Measurements from ENCODE around the gene IL13RA2. TPM values are rescaled to one million over a fixed set of nuclear protein-coding genes. Genes with fewer than 3 reads are reported as not detected.
A peak's percentile ranks its signal among the peaks of the same experiment; 100 is the strongest.

The IL13RA2 gene
- total RNA-seq, 1 donor from 2014 or later, result 4.9 TPM

DNA sequence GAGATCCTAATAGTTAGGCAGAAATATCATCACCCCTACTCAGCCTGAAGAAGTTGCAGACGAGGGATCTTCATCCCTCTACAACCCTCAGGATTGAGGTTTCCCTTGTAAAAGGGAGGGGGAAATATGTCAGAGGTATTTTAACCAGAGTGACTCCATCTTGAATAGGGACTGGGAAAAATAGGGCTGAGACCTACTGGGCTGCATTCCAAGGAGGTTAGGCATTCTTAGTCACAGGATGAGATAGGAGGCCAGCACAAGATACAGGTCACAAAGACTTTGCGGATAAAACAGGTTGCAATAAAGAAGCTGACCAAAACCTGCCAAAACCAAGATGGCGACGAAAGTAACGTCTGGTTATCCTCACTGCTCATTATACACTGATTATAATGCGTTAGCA lies 17.5 kb downstream of the IL13RA2 start:
- DNase-seq (ENCODE audit: low spot score in 2 of 2) (no peak), FAIRE-seq (no peak)

DNA sequence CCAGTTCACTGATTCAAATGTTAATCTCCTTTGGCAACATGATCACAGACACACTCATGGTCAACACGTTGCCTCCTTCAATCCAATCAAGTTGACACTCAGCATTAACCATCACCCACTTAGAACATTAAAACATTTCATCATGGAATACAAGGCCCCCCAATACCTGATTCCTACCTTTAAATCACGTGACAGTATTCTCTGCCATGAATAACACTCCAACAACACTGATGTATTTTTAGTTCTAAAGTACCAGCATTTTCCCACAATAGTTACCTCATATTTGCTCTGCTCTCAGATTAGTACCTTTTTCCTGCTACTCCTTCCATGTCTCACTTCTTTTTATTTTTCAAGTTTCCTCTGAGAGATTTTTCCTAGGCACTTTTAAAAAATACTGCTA lies 19.6 kb downstream of the IL13RA2 start:
- FAIRE-seq (no peak), DNase-seq (ENCODE audit: low spot score in 2 of 2) (no peak)

DNA sequence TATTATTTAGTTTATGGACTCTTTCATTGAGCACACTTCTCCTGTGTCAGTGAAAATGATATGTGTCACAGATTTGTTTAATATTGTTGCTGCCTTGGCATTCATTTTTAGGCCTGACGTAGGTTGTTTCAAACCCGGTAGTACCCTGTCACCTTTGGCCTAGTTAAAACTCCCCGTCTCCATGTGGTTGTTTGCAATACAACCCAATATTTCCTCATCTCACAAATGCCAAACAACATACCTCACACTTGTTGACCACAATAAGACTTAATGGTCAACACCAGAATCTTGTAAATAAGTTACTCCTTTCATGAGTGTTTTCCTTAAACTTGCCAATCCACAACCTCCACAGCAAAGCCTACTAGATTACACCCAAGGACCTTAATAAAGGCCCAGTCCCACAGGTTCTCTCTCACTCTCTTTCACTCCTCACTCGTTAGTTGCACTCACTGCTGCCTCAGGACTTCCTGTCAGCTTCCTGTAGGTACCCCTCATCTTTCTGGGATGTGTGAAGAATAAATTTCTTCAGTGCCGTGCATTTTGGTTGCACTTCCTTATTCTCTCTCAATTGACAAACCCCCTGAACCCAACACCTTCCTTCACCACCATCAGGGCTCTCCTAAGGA lies 31.3 kb downstream of the IL13RA2 start:
- no peak for FAIRE-seq
- DNase-seq (ENCODE audit: low spot score in 2 of 2), result no peak

DNA sequence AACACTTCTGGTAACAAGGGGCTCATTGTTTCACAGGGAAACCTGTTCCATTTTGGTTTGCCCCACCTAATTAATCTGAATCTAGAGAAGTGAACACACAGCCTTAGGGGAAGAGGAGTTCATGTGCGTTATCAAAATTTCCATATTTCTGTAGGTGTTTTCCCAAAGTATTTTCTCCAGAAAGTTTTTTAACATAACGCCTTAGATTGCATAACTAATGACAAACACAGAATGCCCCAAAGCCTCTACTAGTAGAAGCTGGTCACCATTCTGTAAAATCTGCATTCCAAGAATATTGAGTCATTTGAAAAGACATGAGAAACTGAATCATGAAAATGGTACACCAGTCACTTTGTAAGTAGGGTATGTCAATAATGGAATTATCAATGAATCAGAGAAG lies 41.1 kb downstream of the IL13RA2 start:
- DNase-seq (ENCODE audit: low spot score in 2 of 2), result no peak
- FAIRE-seq, result no peak

DNA sequence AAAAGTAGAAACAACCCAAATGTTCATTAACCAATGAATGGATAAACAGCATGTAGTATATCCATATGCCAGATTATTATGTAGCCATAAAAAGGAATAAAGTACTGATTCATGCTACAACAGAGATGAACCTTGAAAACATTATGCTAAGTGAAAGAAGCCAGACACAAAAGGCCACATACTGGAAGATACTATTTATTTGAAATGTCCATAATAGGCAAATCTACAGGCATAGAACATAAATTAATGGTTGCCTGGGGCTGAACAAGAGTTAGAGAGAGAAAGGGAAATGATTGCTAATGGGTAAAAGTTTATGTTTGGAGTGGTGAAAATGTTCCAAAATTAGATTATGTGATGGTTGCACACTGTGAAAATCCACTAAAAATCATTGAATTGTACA lies 44.4 kb downstream of the IL13RA2 start:
- FAIRE-seq, result no peak
- DNase-seq (ENCODE audit: low spot score in 2 of 2), result no peak

DNA sequence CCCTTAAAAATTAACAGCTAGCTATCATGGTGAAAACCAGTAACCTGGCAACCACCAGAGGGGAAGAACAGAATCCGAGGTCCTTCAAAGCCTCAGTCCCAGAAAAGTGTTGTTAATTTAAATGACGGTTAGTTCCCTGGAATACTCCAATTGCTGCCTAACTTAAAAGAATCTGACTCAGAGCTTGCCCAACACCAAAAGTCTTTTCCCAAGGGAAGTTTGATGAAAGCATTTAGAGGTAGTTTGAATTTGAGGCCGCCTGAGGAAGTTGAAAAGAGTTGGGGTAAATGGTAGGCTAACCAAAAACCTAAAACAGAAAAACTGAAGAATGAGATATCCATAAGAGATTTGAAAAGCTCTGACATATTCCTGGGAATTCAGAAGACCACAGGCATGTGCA lies 46.6 kb downstream of the IL13RA2 start:
- FAIRE-seq, result no peak
- DNase-seq (ENCODE audit: low spot score in 2 of 2), result no peak

DNA sequence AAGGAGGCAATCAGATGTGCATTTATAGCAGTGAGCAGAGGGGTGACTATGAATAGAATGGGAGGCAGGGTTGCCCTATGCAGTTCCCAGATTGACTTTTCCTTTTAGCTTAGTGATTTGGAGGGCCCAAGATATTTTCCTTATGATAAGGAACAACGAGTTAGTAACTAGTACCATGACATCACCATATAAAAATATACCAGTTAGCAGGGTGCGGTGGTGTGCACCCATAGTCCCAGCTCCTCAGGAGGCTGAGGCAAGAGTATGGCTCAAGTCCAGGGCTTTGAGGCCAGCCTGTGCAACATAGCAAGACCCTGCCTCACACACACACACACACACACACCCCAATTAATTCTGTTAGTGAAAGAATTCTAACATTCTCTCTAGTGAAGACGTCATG lies 53.0 kb downstream of the IL13RA2 start:
- no peak for FAIRE-seq
- no peak for DNase-seq (ENCODE audit: low spot score in 2 of 2)

DNA sequence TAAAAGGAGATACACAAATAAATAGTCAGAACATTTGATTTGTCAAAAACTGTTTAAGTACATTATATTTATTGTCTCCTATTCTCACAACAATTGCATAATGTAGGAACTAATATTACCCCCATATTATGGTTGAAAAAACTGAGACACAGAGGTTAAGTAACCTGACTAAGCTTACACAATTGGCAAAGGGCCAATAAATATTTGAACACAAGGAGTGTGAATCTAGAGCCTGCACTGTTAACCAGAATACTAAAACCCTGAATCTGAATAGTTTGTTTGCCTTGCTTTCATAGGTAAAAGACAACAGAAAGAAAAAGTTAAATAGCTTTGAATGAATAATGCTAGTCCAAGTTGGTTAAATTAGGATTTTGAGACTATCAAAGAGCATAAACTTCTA lies 55.2 kb downstream of the IL13RA2 start:
- DNase-seq (ENCODE audit: low spot score in 2 of 2) (no peak), FAIRE-seq (no peak)

DNA sequence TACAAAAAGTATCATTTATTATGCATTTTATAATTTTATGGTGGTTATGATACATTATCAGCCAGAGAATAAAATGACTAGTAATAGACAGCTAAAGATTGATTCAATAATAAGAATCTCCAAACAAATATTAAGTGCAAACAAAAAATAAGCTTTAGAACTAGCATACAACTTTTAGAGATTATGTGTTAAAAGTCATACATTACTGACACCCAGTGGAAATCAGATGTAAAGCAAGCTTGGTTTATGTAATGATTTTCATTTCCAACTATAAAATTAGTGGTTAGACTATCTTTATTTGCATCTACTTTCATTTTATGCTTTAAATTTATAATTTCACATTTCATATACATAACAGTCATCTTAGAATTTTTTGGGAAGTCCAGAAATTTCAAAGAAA lies 57.7 kb downstream of the IL13RA2 start:
- peak; percentile 82 for FAIRE-seq

More for the DNA sequence above, 57.7 kb downstream of the IL13RA2 start:
- DNase-seq (ENCODE audit: low spot score in 2 of 2), result peak in 1 of 2 donors; percentile 6

Small RNAs within 50 kb of the gene (small RNA-seq; reads per million reads assigned to genes)
- not detected for gene RNU6-648P

Other genes starting within 250 kb of the IL13RA2 start
- not detected for gene RBMXL3, start 171.8 kb upstream of the IL13RA2 start, total RNA-seq
- 57.1 TPM for gene LRCH2, start 216.5 kb upstream of the IL13RA2 start, total RNA-seq